Endothelial cell of umbilical vein (primary cell): ENCODE data around the gene GLDN. TPM values are rescaled to one million over a fixed set of nuclear protein-coding genes. Genes with fewer than 3 reads are reported as not detected.

Source experiments
- BruUV-seq: library from RNA; stranded (reverse); fragments of 400-500 nt; replicated peaks from 2 replicates; lab custom pipeline; 2021; lab: Mats Ljungman, UMichigan
- CTCF ChIA-PET: fragments of 300-600, 350-600 bp; sonication (Branson Sonifier 250); formaldehyde crosslinking; loops from one replicate; lab custom pipeline; 2021; ENCODE audit warnings: antibody characterized with exemption, inconsistent platforms; lab: Charles Lee
- POLR2A ChIA-PET: fragments of 300-600, 350-600 bp; sonication (Branson Sonifier 250); formaldehyde crosslinking; loops from one replicate; lab custom pipeline; 2021; ENCODE audit warnings: antibody characterized with exemption, inconsistent platforms; lab: Charles Lee
- DNase-seq: peaks from one replicate; pipeline ENCODE4 v3.0.0-alpha.2; 2011; ENCODE audit warnings: low read depth, low spot score
- FAIRE-seq: peaks from 2 replicates; lab custom pipeline; 2011; peaks lifted over from hg19 to GRCh38; lab: Jason Lieb, UNC
- H2AFZ ChIP-seq: 2 replicates; pipeline ENCODE4 v1.6.0; 2012; ENCODE audit warnings: low read depth, low read length, control low read depth, inconsistent platforms
- H3K27ac ChIP-seq: 2 replicates; pipeline ENCODE4 v1.5.1; 2011; ENCODE audit warnings: low read depth, mild to moderate bottlenecking, control low read depth, low read length, moderate library complexity; ENCODE audit not compliant: insufficient read depth
- H3K27me3 ChIP-seq, 2 experiments: 2 replicates each; pipeline versions ENCODE4 v1.6.0 to v1.6.1; 2011; ENCODE audit warnings: low read length in 2 of 2, mixed read lengths in 1 of 2; ENCODE audit not compliant: control insufficient read depth in 2 of 2, insufficient read depth in 2 of 2
- H3K36me3 ChIP-seq, 2 experiments: 2 replicates in 1 of 2; 3 replicates in 1 of 2; pipeline ENCODE4 v1.5.1; 2011; ENCODE audit warnings: low read length in 2 of 2, mild to moderate bottlenecking in 1 of 2, moderate library complexity in 1 of 2; ENCODE audit not compliant: control insufficient read depth in 2 of 2, insufficient read depth in 2 of 2; ENCODE audit errors: extremely low read depth in 1 of 2
- H3K4me1 ChIP-seq: 3 replicates; pipeline ENCODE4 v1.5.1; 2011; ENCODE audit warnings: mild to moderate bottlenecking, low read length; ENCODE audit not compliant: control insufficient read depth, insufficient read depth; ENCODE audit errors: extremely low read depth
- H3K4me2 ChIP-seq: 2 replicates; pipeline ENCODE4 v1.6.1; 2011; ENCODE audit warnings: low read length, control low read depth, mixed read lengths; ENCODE audit not compliant: insufficient read depth
- H3K4me3 ChIP-seq, 3 experiments: fragments of 200-600 bp in 1 of 3; sonication (generic), shearing (Covaris generic) in 1 of 3; replicated peaks in 1 of 3; 2 replicates each; pipeline ENCODE4 v1.5.1; 2011 to 2016; ENCODE audit warnings: control low read depth in 3 of 3, low read length in 3 of 3, mild to moderate bottlenecking in 2 of 3, inconsistent platforms in 1 of 3, low read depth in 1 of 3, moderate library complexity in 1 of 3; ENCODE audit not compliant: insufficient read depth in 1 of 3
- H3K79me2 ChIP-seq: 2 replicates; pipeline ENCODE4 v1.6.0; 2012; ENCODE audit warnings: low read length, inconsistent platforms; ENCODE audit not compliant: control insufficient read depth, insufficient read depth
- H3K9ac ChIP-seq: replicated peaks from 2 replicates; pipeline ENCODE3; 2011; ENCODE audit warnings: low read length, control low read depth; ENCODE audit not compliant: insufficient read depth; ENCODE audit errors: extremely low read depth
- H3K9me1 ChIP-seq: replicated peaks from 3 replicates; pipeline ENCODE4 v1.6.0; 2011; ENCODE audit warnings: mild to moderate bottlenecking, low read length; ENCODE audit not compliant: control insufficient read depth, insufficient read depth; ENCODE audit errors: extremely low read depth
- H3K9me3 ChIP-seq: replicated peaks from 2 replicates; pipeline ENCODE4 v1.5.1; 2012; ENCODE audit warnings: low read length, inconsistent platforms; ENCODE audit not compliant: control insufficient read depth, insufficient read depth
- H4K20me1 ChIP-seq: replicated peaks from 2 replicates; pipeline ENCODE3; 2011; ENCODE audit warnings: mild to moderate bottlenecking, low read length; ENCODE audit not compliant: control insufficient read depth, insufficient read depth; ENCODE audit errors: extremely low read depth
- EZH2 ChIP-seq: IDR thresholded peaks from 2 replicates; pipeline ENCODE4 v1.6.1; 2012; ENCODE audit warnings: borderline replicate concordance, low read depth, mild to moderate bottlenecking, moderate library complexity, low read length, inconsistent platforms; ENCODE audit not compliant: severe bottlenecking
- FOS ChIP-seq: IDR thresholded peaks from 2 replicates; pipeline ENCODE4 v1.6.1; 2011; ENCODE audit warnings: mild to moderate bottlenecking, low read length, moderate library complexity, borderline replicate concordance; ENCODE audit not compliant: insufficient read depth
- GATA2 ChIP-seq: IDR thresholded peaks from 2 replicates; pipeline ENCODE4 v1.7.0; 2011; ENCODE audit warnings: low read depth, mild to moderate bottlenecking, moderate library complexity, mixed read lengths, low read length; ENCODE audit not compliant: insufficient read length, insufficient read depth
- JUN ChIP-seq: IDR thresholded peaks from 2 replicates; pipeline ENCODE4 v1.6.1; 2011; ENCODE audit warnings: borderline replicate concordance, low read depth; ENCODE audit not compliant: insufficient read length, insufficient read depth
- MYC ChIP-seq: IDR thresholded peaks from one replicate; pipeline ENCODE4 v1.6.1; 2011; ENCODE audit warnings: mild to moderate bottlenecking, low read depth, low read length
- POLR2A ChIP-seq: IDR thresholded peaks from 2 replicates; pipeline ENCODE4 v1.6.1; 2012; ENCODE audit warnings: low read depth, mild to moderate bottlenecking, control low read depth, low read length
- POLR2AphosphoS5 ChIP-seq: IDR thresholded peaks from 2 replicates; pipeline ENCODE4 v1.6.1; 2012; ENCODE audit warnings: low read depth, mild to moderate bottlenecking, control low read depth, low read length, moderate library complexity; ENCODE audit not compliant: insufficient read depth
- dilution Hi-C: fragments of 300-500 bp; cut with MboI; formaldehyde crosslinking; loops from one replicate; pipeline ENCODE4 v1.15.0; 2019; ENCODE audit warnings: low sequenced_read_pairs; ENCODE audit not compliant: extremely low pct_ligation_motif_present
- intact Hi-C: fragments of 100-400 bp; cut with micrococcal nuclease; formaldehyde crosslinking; loops from one replicate; pipeline ENCODE4 v1.10.0; 2022
- polyA plus RNA-seq, 4 experiments: library from polyadenylated mRNA; depleted of rRNA in 3 of 4; stranded (reverse) in 3 of 4; unstranded in 1 of 4; fragments of >200 nt; gene quantifications; 2 replicates each; pipeline versions ENCODE4 v1.2.1 to v1.2.3, GENCODE V29; 2011 to 2012; ENCODE audit warnings: missing spikeins in 1 of 4
- total RNA-seq: library from RNA; stranded (reverse); gene quantifications from 2 replicates; pipeline ENCODE4 v1.2.3, GENCODE V29; 2021
- TF ChIP-seq, protein P1 (sequence below), 2 donors: IDR thresholded peaks; 1 replicate in 1 of 2; 2 replicates in 1 of 2; pipeline ENCODE4 v1.5.1; 2011; ENCODE audit warnings: low read length in 2 of 2, mild to moderate bottlenecking in 2 of 2, moderate library complexity in 2 of 2, control low read depth in 1 of 2, inconsistent platforms in 1 of 2, low read depth in 1 of 2; ENCODE audit not compliant: insufficient read depth in 1 of 2; ENCODE audit errors: extremely low read depth in 1 of 2
- TF ChIP-seq, protein P2 (sequence below): IDR thresholded peaks from 2 replicates; pipeline ENCODE4 v1.6.1; 2011; ENCODE audit not compliant: insufficient read depth, insufficient read length

Gene GLDN
- total and polyA plus RNA-seq, 2 donors (not counting 3 experiments of a cell fraction or from before 2014, with no cell fraction given), result not detected

DNA sequence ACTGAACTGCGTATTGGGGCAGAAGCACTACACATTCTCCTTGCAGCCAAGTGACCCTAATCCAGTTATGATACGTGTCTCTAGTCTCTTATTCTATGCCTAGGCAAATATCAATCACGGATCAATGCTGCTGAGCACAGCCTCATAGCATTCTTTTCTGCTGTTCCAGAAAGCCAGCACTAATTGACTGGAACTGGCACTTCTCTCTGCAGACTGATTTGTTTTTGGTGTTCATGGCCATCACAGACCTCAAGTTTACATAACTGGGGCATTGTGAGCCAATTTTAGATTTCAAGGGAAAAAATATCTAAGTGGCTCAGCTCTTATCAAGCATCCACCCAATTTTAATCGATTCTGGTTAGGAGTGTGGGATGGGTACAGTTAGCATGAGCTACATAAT is 37.9 kb downstream of the GLDN start:
- Histone ChIP-seq H3K9me1 (no peaks in the 10 kb centered on the region), H3K27me3 (peaks cover 48 to 56% of the 10 kb centered on the region in 2 experiments), H3K4me1 (no peaks in the 10 kb centered on the region), H3K79me2 (no peaks in the 10 kb centered on the region), H3K4me3 (no peak overlapping the region), H4K20me1 (no peaks in the 10 kb centered on the region), H2AFZ (no peak overlapping the region), H3K4me2 (no peak overlapping the region), H3K9ac (no peak overlapping the region), H3K9me3 (no peaks in the 10 kb centered on the region), H3K36me3 (no peaks in the 10 kb centered on the region), H3K27ac (no peak overlapping the region)
- no TSS peak for BruUV-seq
- POLR2A ChIA-PET, result no interaction called here
- dilution Hi-C loops (no loop called here), intact Hi-C loops (no loop called here)
- no peak for TF ChIP-seq EZH2
- TF ChIP-seq JUN, result no peak
- TF ChIP-seq, protein P1, sequence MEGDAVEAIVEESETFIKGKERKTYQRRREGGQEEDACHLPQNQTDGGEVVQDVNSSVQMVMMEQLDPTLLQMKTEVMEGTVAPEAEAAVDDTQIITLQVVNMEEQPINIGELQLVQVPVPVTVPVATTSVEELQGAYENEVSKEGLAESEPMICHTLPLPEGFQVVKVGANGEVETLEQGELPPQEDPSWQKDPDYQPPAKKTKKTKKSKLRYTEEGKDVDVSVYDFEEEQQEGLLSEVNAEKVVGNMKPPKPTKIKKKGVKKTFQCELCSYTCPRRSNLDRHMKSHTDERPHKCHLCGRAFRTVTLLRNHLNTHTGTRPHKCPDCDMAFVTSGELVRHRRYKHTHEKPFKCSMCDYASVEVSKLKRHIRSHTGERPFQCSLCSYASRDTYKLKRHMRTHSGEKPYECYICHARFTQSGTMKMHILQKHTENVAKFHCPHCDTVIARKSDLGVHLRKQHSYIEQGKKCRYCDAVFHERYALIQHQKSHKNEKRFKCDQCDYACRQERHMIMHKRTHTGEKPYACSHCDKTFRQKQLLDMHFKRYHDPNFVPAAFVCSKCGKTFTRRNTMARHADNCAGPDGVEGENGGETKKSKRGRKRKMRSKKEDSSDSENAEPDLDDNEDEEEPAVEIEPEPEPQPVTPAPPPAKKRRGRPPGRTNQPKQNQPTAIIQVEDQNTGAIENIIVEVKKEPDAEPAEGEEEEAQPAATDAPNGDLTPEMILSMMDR (IDR thresholded peaks at IDR 0.05; ENCODE audit: extremely low read depth in 1 of 2, insufficient read depth in 1 of 2, low read depth in 1 of 2, low read length in 2 of 2), result no peak
- no peak for TF ChIP-seq MYC
- no peak for TF ChIP-seq GATA2
- no peak for TF ChIP-seq POLR2A
- TF ChIP-seq FOS, result no peak
- TF ChIP-seq POLR2AphosphoS5, result no peak
- TF ChIP-seq, protein P2, sequence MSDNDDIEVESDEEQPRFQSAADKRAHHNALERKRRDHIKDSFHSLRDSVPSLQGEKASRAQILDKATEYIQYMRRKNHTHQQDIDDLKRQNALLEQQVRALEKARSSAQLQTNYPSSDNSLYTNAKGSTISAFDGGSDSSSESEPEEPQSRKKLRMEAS, result no peak
- no peak for FAIRE-seq
- CTCF ChIA-PET, result interaction anchor here (0.6 to 10.1 kb wide), 11 partner anchors 9 to 465 kb away, joined by 3 to 230 read pairs (median 4); no protein-coding TSS in a partner anchor
- no peak for DNase-seq
